Bronchial epithelial cell (primary cell): Measurements from ENCODE around the gene PLXNB2. TPM values are rescaled to one million over a fixed set of nuclear protein-coding genes. Genes with fewer than 3 reads are reported as not detected.

Experiments
- DNase-seq: peaks from one replicate; pipeline ENCODE4 v3.0.0-alpha.2; 2010; ENCODE audit warnings: low read depth
- FAIRE-seq: peaks from 2 replicates; lab custom pipeline; 2011; peaks lifted over from hg19 to GRCh38; lab: Jason Lieb, UNC
- H3K27me3 ChIP-seq: 2 replicates; pipeline ENCODE4 v1.5.1; 2011; ENCODE audit warnings: low read length; ENCODE audit not compliant: control insufficient read depth, insufficient read depth
- H3K36me3 ChIP-seq: 2 replicates; pipeline ENCODE4 v1.5.1; 2011; ENCODE audit warnings: low read length; ENCODE audit not compliant: control insufficient read depth, insufficient read depth
- H3K4me3 ChIP-seq: 2 replicates; pipeline ENCODE4 v1.5.1; 2011; ENCODE audit warnings: mild to moderate bottlenecking, low read depth, low read length, control low read depth
- CTCF ChIP-seq: IDR thresholded peaks from 2 replicates; pipeline ENCODE4 v1.5.1; 2011; ENCODE audit warnings: mild to moderate bottlenecking, moderate library complexity, low read length, control low read depth, inconsistent platforms; ENCODE audit not compliant: insufficient read depth, severe bottlenecking
- total RNA-seq: library from RNA; depleted of rRNA; stranded (reverse); fragments of >200 nt; gene quantifications from 2 replicates; pipeline ENCODE4 v1.2.1, GENCODE V29; 2014

The PLXNB2 gene
- total RNA-seq, 1 donor from 2014 or later, result 138 TPM

- DNase-seq (no peak), FAIRE-seq (no peak)
- H3K27me3 ChIP-seq, result no peaks in the 10 kb centered on the region
- peaks cover 29% of the 10 kb centered on the region for H3K36me3 ChIP-seq
- H3K4me3 ChIP-seq, result no peak overlapping the region
- TF ChIP-seq CTCF, result no peak
Observed at GRCh38 chr22:50225200-50225969, 82.1 kb downstream of the PLXNB2 start.

Other genes starting within 250 kb of the PLXNB2 start
- gene TTLL8, start 249.3 kb downstream of the PLXNB2 start, total RNA-seq, result not detected in 2 replicates
- gene MLC1, start 222.2 kb downstream of the PLXNB2 start, total RNA-seq, result under 0.01 TPM in 1 of 2 replicates, not detected in the other
- 0.26 and 1.4 TPM in 2 replicates for gene MOV10L1, start 217.6 kb downstream of the PLXNB2 start, total RNA-seq
- 0.26 and 0.77 TPM in 2 replicates for gene PANX2, start 136.9 kb downstream of the PLXNB2 start, total RNA-seq
- 38.3 and 43.7 TPM in 2 replicates for gene TRABD, start 121.7 kb downstream of the PLXNB2 start, total RNA-seq
- gene SELENOO, start 106.6 kb downstream of the PLXNB2 start, total RNA-seq, result 20.8 and 25.7 TPM in 2 replicates
- 18.2 TPM in 2 replicates for gene TUBGCP6, start 62.6 kb downstream of the PLXNB2 start, total RNA-seq
- 9.7 and 13.8 TPM in 2 replicates for gene HDAC10, start 56.4 kb downstream of the PLXNB2 start, total RNA-seq
- gene MAPK12, start 46.0 kb downstream of the PLXNB2 start, total RNA-seq, result 12.4 and 14.1 TPM in 2 replicates
- 3.4 and 9.0 TPM in 2 replicates for gene MAPK11, start 37.3 kb downstream of the PLXNB2 start, total RNA-seq
- gene DENND6B, start 19.4 kb upstream of the PLXNB2 start, total RNA-seq, result 1.1 and 1.8 TPM in 2 replicates
- gene PPP6R2, start 35.7 kb upstream of the PLXNB2 start, total RNA-seq, result 50.5 and 57.5 TPM in 2 replicates
- gene SBF1, start 167.4 kb upstream of the PLXNB2 start, total RNA-seq, result 123 and 129 TPM in 2 replicates
- gene ADM2, start 173.9 kb upstream of the PLXNB2 start, total RNA-seq, result 3.7 and 5.4 TPM in 2 replicates
- not detected in 2 replicates for gene MIOX, start 179.2 kb upstream of the PLXNB2 start, total RNA-seq
- gene LMF2, start 200.1 kb upstream of the PLXNB2 start, total RNA-seq, result 10.3 and 12.7 TPM in 2 replicates
- 28.3 and 44.2 TPM in 2 replicates for gene NCAPH2, start 200.6 kb upstream of the PLXNB2 start, total RNA-seq
- gene SCO2, start 218.0 kb upstream of the PLXNB2 start, total RNA-seq, result 2.0 and 2.1 TPM in 2 replicates
- gene TYMP, start 222.4 kb upstream of the PLXNB2 start, total RNA-seq, result 56.6 and 126 TPM in 2 replicates
- gene KLHDC7B, start 238.3 kb upstream of the PLXNB2 start, total RNA-seq, result 0.26 TPM in 2 replicates